Fibroblast of lung (primary cell): ENCODE results near the gene MAEL. TPM values are rescaled to one million over a fixed set of nuclear protein-coding genes. Genes with fewer than 3 reads are reported as not detected.

Experiments
- DNase-seq, 2 donors: peaks; one replicate each; pipeline versions ENCODE4 v3.0.0 to v3.0.0-alpha.2; 2010; ENCODE audit warnings: low read depth in 2 of 2
- H2AFZ ChIP-seq: 2 replicates; pipeline ENCODE4 v1.5.1; 2012; ENCODE audit warnings: low read length, control low read depth, inconsistent platforms
- H3K27ac ChIP-seq: 2 replicates; pipeline ENCODE4 v1.5.1; 2011; ENCODE audit warnings: low read length, control low read depth; ENCODE audit not compliant: insufficient read depth
- H3K27me3 ChIP-seq: 2 replicates; pipeline ENCODE4 v1.5.1; 2011; ENCODE audit warnings: mild to moderate bottlenecking, low read length; ENCODE audit not compliant: control insufficient read depth, insufficient read depth
- H3K36me3 ChIP-seq: 2 replicates; pipeline ENCODE4 v1.5.1; 2011; ENCODE audit warnings: low read length; ENCODE audit not compliant: control insufficient read depth, insufficient read depth
- H3K4me1 ChIP-seq: 2 replicates; pipeline ENCODE4 v1.5.1; 2011; ENCODE audit warnings: low read length; ENCODE audit not compliant: control insufficient read depth, insufficient read depth; ENCODE audit errors: extremely low read depth
- H3K4me2 ChIP-seq: 2 replicates; pipeline ENCODE4 v1.5.1; 2011; ENCODE audit warnings: low read length, control low read depth; ENCODE audit not compliant: insufficient read depth; ENCODE audit errors: extremely low read depth
- H3K4me3 ChIP-seq, 4 experiments: fragments of 200-600 bp in 1 of 4; sonication (generic) in 1 of 4; replicated peaks in 1 of 4; 2 replicates each; pipeline ENCODE4 v1.5.1; 2011 to 2016; ENCODE audit warnings: low read length in 4 of 4, low read depth in 3 of 4, mild to moderate bottlenecking in 3 of 4, control low read depth in 2 of 4, inconsistent platforms in 1 of 4, mixed read lengths in 1 of 4; ENCODE audit not compliant: insufficient read depth in 1 of 4; ENCODE audit errors: control extremely low read depth in 1 of 4
- H3K79me2 ChIP-seq: 2 replicates; pipeline ENCODE4 v1.5.1; 2012; ENCODE audit warnings: mild to moderate bottlenecking, low read length, inconsistent platforms; ENCODE audit not compliant: control insufficient read depth, insufficient read depth
- H3K9ac ChIP-seq: 2 replicates; pipeline ENCODE4 v1.5.1; 2011; ENCODE audit warnings: mild to moderate bottlenecking, low read length, control low read depth; ENCODE audit not compliant: insufficient read depth
- H3K9me3 ChIP-seq: 2 replicates; pipeline ENCODE4 v1.5.1; 2012; ENCODE audit warnings: low read depth, low read length; ENCODE audit not compliant: control insufficient read depth, insufficient read depth
- H4K20me1 ChIP-seq: 2 replicates; pipeline ENCODE4 v1.5.1; 2011; ENCODE audit warnings: low read length; ENCODE audit not compliant: control insufficient read depth, insufficient read depth; ENCODE audit errors: extremely low read depth
- CTCF ChIP-seq, 2 donors: IDR thresholded peaks in 1 of 2; conservative IDR thresholded peaks in 1 of 2; 1 replicate in 1 of 2; 2 replicates in 1 of 2; pipeline ENCODE4 v1.5.1; 2011 to 2012; ENCODE audit warnings: low read length in 2 of 2, control low read depth in 1 of 2, inconsistent platforms in 1 of 2, low read depth in 1 of 2, mild to moderate bottlenecking in 1 of 2
- EZH2 ChIP-seq: IDR thresholded peaks from 2 replicates; pipeline ENCODE4 v1.5.1; 2012; ENCODE audit warnings: low read length, control low read depth, mild to moderate bottlenecking; ENCODE audit errors: missing control alignments
- polyA plus RNA-seq, 2 donors: library from polyadenylated mRNA; depleted of rRNA in 1 of 2; stranded (reverse) in 1 of 2; unstranded in 1 of 2; fragments of >200 nt; gene quantifications; 2 replicates each; pipeline ENCODE4 v1.2.1, GENCODE V29; 2011 to 2012; ENCODE audit warnings: missing spikeins in 1 of 2
- total RNA-seq: library from RNA; depleted of rRNA; stranded (reverse); fragments of >200 nt; gene quantifications from 2 replicates; pipeline ENCODE4 v1.2.1, GENCODE V29; 2014

The MAEL gene
- total and polyA plus RNA-seq, 2 donors (not counting 1 experiment from before 2014, with no cell fraction given), result not detected

GRCh38 chr1:166977951-166978350, 11.1 kb upstream of the MAEL start:
- Histone ChIP-seq H3K9me3 (no peaks in the 10 kb centered on the region), H3K4me1 (no peaks in the 10 kb centered on the region)
- no peak for DNase-seq

GRCh38 chr1:166978821-166979220, 10.3 kb upstream of the MAEL start:
- Histone ChIP-seq H3K27ac (no peak overlapping the region), H4K20me1 (no peaks in the 10 kb centered on the region), H2AFZ (no peak overlapping the region), H3K4me3 (no peak overlapping the region), H3K36me3 (no peaks in the 10 kb centered on the region), H3K4me1 (no peaks in the 10 kb centered on the region), H3K9ac (no peak overlapping the region), H3K4me2 (no peak overlapping the region), H3K27me3 (peaks cover 9% of the 10 kb centered on the region), H3K79me2 (no peaks in the 10 kb centered on the region), H3K9me3 (no peaks in the 10 kb centered on the region)
- TF ChIP-seq CTCF (conservative IDR thresholded peaks at IDR 0.05 in 1 of 2, IDR thresholded peaks at IDR 0.05 in 1 of 2; ENCODE audit: low read depth in 1 of 2, low read length in 2 of 2) (no peak), EZH2 (no peak)
- no peak for DNase-seq

More at GRCh38 chr1:166977951-166978350, 11.1 kb upstream of the MAEL start:
- Histone ChIP-seq H3K4me3 (no peak overlapping the region), H4K20me1 (no peaks in the 10 kb centered on the region), H3K27ac (no peak overlapping the region), H3K79me2 (no peaks in the 10 kb centered on the region), H2AFZ (no peak overlapping the region), H3K27me3 (peaks cover 15% of the 10 kb centered on the region), H3K4me2 (no peak overlapping the region), H3K9ac (no peak overlapping the region), H3K36me3 (no peaks in the 10 kb centered on the region)
- TF ChIP-seq CTCF (conservative IDR thresholded peaks at IDR 0.05 in 1 of 2, IDR thresholded peaks at IDR 0.05 in 1 of 2; ENCODE audit: low read depth in 1 of 2, low read length in 2 of 2) (no peak), EZH2 (no peak)

- Histone ChIP-seq H3K9me3 (no peaks in the 10 kb centered on the region), H3K4me1 (no peaks in the 10 kb centered on the region), H3K9ac (no peak overlapping the region), H2AFZ (no peak overlapping the region), H3K4me3 (no peak overlapping the region), H3K4me2 (no peak overlapping the region), H3K36me3 (no peaks in the 10 kb centered on the region), H3K27ac (no peak overlapping the region), H3K79me2 (no peaks in the 10 kb centered on the region), H3K27me3 (no peaks in the 10 kb centered on the region), H4K20me1 (no peaks in the 10 kb centered on the region)
- TF ChIP-seq EZH2 (no peak), CTCF (conservative IDR thresholded peaks at IDR 0.05 in 1 of 2, IDR thresholded peaks at IDR 0.05 in 1 of 2; ENCODE audit: low read depth in 1 of 2, low read length in 2 of 2) (no peak)
- DNase-seq, result no peak
These were observed 8.7 kb upstream of the MAEL start for GRCh38 chr1:166980383-166980782.
